KMS-11 (cell line): Measurements from ENCODE around the gene ZBTB7B.

Experiments used
- H2AFZ ChIP-seq: fragments of 200-600 bp; sonication (generic); 2 replicates; pipeline ENCODE4 v1.6.1; 2016; ENCODE audit warnings: antibody characterized with exemption, mixed run types, low read depth
- H3K27ac ChIP-seq: fragments of 200-600 bp; sonication (generic); 2 replicates; pipeline ENCODE4 v1.6.1; 2016; ENCODE audit warnings: mild to moderate bottlenecking, mixed run types
- H3K27me3 ChIP-seq: fragments of 200-600 bp; sonication (generic); 2 replicates; pipeline ENCODE4 v1.6.1; 2017; ENCODE audit warnings: mild to moderate bottlenecking, low read depth, mixed run types, moderate library complexity; ENCODE audit not compliant: insufficient read depth
- H3K36me3 ChIP-seq: fragments of 200-600 bp; sonication (generic); 2 replicates; pipeline ENCODE4 v1.6.1; 2017; ENCODE audit warnings: mild to moderate bottlenecking, mixed run types; ENCODE audit not compliant: insufficient read depth
- H3K4me1 ChIP-seq: fragments of 200-600 bp; sonication (generic); 2 replicates; pipeline ENCODE4 v1.6.1; 2016; ENCODE audit warnings: mild to moderate bottlenecking, low read depth, mixed run types; ENCODE audit not compliant: poor library complexity, severe bottlenecking
- H3K4me2 ChIP-seq: fragments of 200-600 bp; sonication (generic); 2 replicates; pipeline ENCODE4 v1.7.0; 2016; ENCODE audit warnings: mild to moderate bottlenecking, mixed run types
- H3K4me3 ChIP-seq: fragments of 200-600 bp; sonication (generic); IDR thresholded peaks from 2 replicates; pipeline ENCODE4 v1.6.1; 2017; ENCODE audit warnings: low read depth, low read length, mixed read lengths; ENCODE audit not compliant: insufficient read depth
- H3K79me2 ChIP-seq: fragments of 200-600 bp; sonication (generic); 2 replicates; pipeline ENCODE4 v1.6.1; 2016; ENCODE audit warnings: low read depth, mixed run types; ENCODE audit not compliant: insufficient read depth
- H3K9ac ChIP-seq: fragments of 200-600 bp; sonication (generic); 2 replicates; pipeline ENCODE4 v1.6.1; 2016; ENCODE audit warnings: mild to moderate bottlenecking, mixed run types
- H4K20me1 ChIP-seq: fragments of 200-600 bp; sonication (generic); 2 replicates; pipeline ENCODE4 v1.6.1; 2016; ENCODE audit warnings: mild to moderate bottlenecking, mixed run types; ENCODE audit not compliant: insufficient read depth
- TF ChIP-seq, protein P1 (sequence below): fragments of 200-600 bp; sonication (generic); conservative IDR thresholded peaks from 2 replicates; pipeline ENCODE4 v1.6.1; 2017; ENCODE audit warnings: low read depth, mild to moderate bottlenecking, antibody characterized with exemption, low read length, moderate library complexity, mixed read lengths

ZBTB7B gene

DNA sequence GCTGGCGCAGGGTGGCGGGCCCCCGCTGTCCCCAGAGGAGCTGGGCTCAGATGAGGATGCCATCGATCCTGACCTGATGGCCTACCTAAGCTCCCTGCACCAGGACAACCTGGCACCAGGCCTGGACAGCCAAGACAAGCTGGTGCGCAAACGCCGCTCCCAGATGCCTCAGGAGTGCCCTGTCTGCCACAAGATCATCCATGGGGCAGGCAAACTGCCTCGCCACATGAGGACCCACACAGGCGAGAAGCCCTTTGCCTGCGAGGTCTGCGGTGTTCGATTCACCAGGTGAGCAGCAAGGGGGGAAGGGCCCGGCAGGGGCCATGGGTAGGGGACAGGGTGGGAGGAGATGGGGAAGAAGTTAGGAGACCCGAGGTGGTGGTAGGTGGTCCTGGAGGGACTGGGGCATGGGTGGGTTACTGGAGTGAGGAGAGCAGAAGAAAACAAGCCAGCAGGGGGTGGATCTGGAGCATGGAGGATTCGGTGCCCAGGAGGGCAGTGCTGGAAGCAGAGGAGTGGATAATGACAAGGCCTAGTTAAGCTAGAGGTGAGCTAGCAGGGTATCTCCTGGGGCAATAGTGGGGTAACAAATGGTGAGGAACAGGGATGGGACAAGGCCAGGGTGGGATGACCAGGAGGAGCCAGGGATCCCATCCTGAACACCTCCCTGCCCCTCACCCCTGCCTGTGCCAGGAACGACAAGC lies 13.1 kb downstream of the ZBTB7B start:
- TF ChIP-seq, protein P1, sequence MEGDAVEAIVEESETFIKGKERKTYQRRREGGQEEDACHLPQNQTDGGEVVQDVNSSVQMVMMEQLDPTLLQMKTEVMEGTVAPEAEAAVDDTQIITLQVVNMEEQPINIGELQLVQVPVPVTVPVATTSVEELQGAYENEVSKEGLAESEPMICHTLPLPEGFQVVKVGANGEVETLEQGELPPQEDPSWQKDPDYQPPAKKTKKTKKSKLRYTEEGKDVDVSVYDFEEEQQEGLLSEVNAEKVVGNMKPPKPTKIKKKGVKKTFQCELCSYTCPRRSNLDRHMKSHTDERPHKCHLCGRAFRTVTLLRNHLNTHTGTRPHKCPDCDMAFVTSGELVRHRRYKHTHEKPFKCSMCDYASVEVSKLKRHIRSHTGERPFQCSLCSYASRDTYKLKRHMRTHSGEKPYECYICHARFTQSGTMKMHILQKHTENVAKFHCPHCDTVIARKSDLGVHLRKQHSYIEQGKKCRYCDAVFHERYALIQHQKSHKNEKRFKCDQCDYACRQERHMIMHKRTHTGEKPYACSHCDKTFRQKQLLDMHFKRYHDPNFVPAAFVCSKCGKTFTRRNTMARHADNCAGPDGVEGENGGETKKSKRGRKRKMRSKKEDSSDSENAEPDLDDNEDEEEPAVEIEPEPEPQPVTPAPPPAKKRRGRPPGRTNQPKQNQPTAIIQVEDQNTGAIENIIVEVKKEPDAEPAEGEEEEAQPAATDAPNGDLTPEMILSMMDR, result no peak
- no peak overlapping the region for H2AFZ ChIP-seq
- no peak overlapping the region for H3K9ac ChIP-seq
- peaks cover 7% of the 10 kb centered on the region; the same call in 1 of the 2 replicates for H3K36me3 ChIP-seq
- H3K27me3 ChIP-seq, result no peaks in the 10 kb centered on the region
- H4K20me1 ChIP-seq, result no peaks in the 10 kb centered on the region
- peaks cover 32% of the 10 kb centered on the region for H3K4me1 ChIP-seq
- H3K4me3 ChIP-seq, result no peak overlapping the region
- no peaks in the 10 kb centered on the region; the same call in 1 of the 2 replicates for H3K79me2 ChIP-seq
- no peak overlapping the region for H3K27ac ChIP-seq
- H3K4me2 ChIP-seq, result no peak overlapping the region

DNA sequence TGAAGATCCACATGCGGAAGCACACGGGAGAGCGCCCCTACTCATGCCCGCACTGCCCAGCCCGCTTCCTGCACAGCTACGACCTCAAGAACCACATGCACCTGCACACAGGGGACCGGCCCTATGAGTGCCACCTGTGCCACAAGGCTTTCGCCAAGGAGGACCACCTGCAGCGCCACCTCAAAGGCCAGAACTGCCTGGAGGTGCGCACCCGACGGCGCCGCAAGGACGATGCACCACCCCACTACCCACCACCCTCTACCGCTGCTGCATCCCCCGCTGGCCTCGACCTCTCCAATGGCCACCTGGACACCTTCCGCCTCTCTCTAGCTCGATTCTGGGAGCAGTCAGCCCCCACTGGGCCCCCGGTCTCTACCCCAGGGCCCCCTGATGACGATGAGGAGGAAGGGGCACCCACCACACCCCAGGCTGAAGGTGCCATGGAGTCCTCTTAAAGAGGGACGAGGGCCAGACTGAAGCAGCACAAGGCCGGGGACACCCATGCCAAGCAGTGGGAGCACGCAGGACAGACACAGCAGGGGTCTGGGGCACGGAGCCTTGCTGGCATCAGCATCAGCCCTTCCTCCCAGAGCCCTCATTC lies 13.7 kb downstream of the ZBTB7B start:
- Histone ChIP-seq H3K36me3 (peaks cover 7% of the 10 kb centered on the region; the same call in 1 of the 2 replicates), H3K4me2 (peak overlapping the region; percentile 16; the same call in 1 of the 2 replicates), H4K20me1 (no peaks in the 10 kb centered on the region), H3K27me3 (no peaks in the 10 kb centered on the region), H3K4me1 (peaks cover 32% of the 10 kb centered on the region), H3K9ac (no peak overlapping the region), H3K4me3 (no peak overlapping the region), H3K79me2 (no peaks in the 10 kb centered on the region), H2AFZ (no peak overlapping the region), H3K27ac (no peak overlapping the region)
- TF ChIP-seq, protein P1, result no peak; the same call in 1 of the 2 replicates

DNA sequence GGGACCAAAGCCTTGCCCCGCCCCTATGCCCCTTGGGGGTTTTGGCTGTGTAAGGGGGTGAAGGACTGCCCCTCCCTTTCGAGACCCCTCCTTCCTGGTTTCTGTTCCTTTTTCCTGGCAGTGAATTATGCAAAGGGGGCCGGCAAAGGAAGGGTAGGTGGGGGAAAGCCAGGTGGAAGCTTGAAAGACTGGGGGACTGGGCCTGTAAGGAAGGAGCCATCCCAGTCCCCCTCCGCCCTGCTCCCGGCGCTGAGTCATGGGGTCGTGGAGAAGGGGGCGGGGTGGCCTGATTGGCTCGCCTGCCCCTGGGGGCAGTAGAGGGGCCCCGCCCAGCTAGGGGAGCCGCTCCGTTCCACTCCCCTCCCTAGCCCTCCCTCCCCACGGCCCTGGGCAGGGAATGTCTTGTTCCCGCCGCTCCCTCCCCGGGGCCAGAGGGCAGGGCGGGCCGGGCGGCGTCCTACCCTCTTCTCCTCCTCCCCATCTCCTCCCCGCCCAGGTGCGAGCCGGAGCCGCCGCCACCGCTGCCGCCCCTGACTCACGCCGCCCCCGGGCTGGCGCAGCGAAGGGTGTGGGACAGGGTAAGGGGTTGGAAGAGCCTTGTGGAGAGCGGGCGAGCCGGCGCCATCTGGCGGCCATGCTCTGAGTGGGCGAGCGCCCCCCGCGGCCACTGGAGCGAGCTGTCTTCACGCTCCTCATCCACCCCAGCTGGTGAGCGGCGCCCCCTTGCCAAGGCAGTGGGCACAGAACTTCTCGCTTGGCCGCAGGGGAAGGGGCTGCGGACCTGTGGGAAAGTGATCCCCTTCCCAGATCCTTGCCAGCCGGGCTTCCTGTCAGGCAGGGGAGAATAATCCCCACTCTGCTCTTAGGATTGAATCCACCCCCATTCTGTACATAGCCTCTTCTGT lies 14.7 kb downstream of the ZBTB7B start:
- peaks cover 7% of the 10 kb centered on the region; the same call in 1 of the 2 replicates for H3K36me3 ChIP-seq

DNA sequence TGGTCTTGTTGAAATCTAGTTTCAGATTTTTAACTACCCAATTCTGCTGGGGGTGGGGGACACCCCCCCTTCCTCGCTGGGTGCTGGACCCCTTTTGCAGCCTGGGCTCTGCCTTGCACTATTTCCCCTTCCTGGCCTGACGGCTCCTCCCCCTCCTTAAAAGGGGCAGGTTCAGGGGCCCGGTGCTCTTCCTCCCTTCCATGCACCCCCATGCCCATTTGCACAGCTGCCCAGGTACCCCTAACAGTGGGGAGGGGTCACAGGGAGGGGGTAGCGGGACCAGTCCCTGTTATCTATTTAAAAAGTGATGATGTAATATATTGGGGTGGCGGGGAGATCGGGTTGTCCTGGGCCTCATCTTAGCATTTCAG lies 15.3 kb downstream of the ZBTB7B start:
- Histone ChIP-seq H3K4me1 (peaks cover 32% of the 10 kb centered on the region), H3K27ac (no peak overlapping the region), H2AFZ (no peak overlapping the region), H3K4me3 (no peak overlapping the region), H3K9ac (no peak overlapping the region; the same call in 1 of the 2 replicates), H3K4me2 (peak overlapping the region; percentile 16; the same call in 1 of the 2 replicates), H3K27me3 (no peaks in the 10 kb centered on the region), H3K79me2 (no peaks in the 10 kb centered on the region), H4K20me1 (no peaks in the 10 kb centered on the region), H3K36me3 (peaks cover 7% of the 10 kb centered on the region; the same call in 1 of the 2 replicates)
- TF ChIP-seq, protein P1, result peak; percentile 40

More for the DNA sequence above, 14.7 kb downstream of the ZBTB7B start:
- no peak overlapping the region for H3K27ac ChIP-seq
- H3K4me1 ChIP-seq, result peaks cover 32% of the 10 kb centered on the region
- TF ChIP-seq, protein P1, result peak; percentile 95
- H3K27me3 ChIP-seq, result no peaks in the 10 kb centered on the region
- H3K4me2 ChIP-seq, result peak overlapping the region; percentile 16; the same call in 1 of the 2 replicates
- no peak overlapping the region; the same call in 1 of the 2 replicates for H3K9ac ChIP-seq
- H4K20me1 ChIP-seq, result no peaks in the 10 kb centered on the region
- no peak overlapping the region for H2AFZ ChIP-seq
- no peaks in the 10 kb centered on the region for H3K79me2 ChIP-seq
- no peak overlapping the region for H3K4me3 ChIP-seq
